LNCaP clone FGC (cell line): ENCODE results near the gene PTGDR.

Experiments
- DNase-seq: peaks from one replicate; pipeline ENCODE4 v3.0.0-alpha.2; 2011; ENCODE audit warnings: low read depth
- H3K4me3 ChIP-seq: 2 replicates; pipeline ENCODE4 v1.5.1; 2011; ENCODE audit warnings: mild to moderate bottlenecking, low read depth, low read length, control low read depth
- TF ChIP-seq, protein P1 (sequence below): IDR thresholded peaks from 2 replicates; pipeline ENCODE4 v1.5.1; 2012; ENCODE audit warnings: mild to moderate bottlenecking; ENCODE audit not compliant: control insufficient read depth, insufficient read depth; ENCODE audit errors: extremely low read depth

Gene PTGDR

DNA sequence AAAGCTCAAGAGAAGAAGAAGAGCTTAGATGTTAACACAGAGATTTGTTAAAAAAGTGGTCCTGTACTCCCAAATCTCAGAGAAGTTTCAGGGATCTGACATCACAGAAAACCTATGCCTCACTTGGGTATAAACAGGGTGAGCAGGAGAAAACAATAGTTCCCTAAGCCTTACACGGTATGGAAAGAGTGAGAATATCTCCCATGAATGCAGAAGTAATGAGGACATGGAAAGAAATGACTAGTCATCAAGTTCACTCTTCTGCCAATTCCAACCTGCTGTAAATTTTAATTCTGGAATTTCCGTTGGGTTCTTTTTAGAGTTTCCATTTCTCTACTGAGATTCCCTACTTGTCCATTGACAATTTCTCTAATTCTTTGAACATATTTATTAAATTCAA, 40.4 kb downstream of the PTGDR start:
- no peak overlapping the region for H3K4me3 ChIP-seq
- no peak for DNase-seq
- TF ChIP-seq, protein P1, sequence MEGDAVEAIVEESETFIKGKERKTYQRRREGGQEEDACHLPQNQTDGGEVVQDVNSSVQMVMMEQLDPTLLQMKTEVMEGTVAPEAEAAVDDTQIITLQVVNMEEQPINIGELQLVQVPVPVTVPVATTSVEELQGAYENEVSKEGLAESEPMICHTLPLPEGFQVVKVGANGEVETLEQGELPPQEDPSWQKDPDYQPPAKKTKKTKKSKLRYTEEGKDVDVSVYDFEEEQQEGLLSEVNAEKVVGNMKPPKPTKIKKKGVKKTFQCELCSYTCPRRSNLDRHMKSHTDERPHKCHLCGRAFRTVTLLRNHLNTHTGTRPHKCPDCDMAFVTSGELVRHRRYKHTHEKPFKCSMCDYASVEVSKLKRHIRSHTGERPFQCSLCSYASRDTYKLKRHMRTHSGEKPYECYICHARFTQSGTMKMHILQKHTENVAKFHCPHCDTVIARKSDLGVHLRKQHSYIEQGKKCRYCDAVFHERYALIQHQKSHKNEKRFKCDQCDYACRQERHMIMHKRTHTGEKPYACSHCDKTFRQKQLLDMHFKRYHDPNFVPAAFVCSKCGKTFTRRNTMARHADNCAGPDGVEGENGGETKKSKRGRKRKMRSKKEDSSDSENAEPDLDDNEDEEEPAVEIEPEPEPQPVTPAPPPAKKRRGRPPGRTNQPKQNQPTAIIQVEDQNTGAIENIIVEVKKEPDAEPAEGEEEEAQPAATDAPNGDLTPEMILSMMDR = no peak

DNA sequence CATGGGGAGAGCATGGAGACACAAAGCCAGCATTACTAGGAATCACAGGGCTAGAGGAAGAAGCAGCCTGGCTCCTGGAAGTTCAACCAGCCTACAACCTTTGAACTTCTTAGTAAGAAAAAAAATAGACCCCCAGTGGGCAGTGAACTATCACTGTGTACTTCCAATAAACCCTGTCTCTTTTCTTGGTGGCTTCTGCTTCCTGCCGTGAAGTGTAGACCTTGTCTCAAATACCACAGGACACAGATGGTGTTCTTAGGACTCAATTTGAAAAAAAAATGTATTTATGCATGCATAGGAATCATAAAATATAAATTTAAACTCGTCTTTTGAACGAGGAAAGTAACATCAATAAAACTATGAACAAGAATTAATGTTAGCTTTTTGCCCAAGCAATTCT, 43.0 kb downstream of the PTGDR start:
- no peak overlapping the region for H3K4me3 ChIP-seq
- TF ChIP-seq, protein P1 = no peak
- DNase-seq = no peak

DNA sequence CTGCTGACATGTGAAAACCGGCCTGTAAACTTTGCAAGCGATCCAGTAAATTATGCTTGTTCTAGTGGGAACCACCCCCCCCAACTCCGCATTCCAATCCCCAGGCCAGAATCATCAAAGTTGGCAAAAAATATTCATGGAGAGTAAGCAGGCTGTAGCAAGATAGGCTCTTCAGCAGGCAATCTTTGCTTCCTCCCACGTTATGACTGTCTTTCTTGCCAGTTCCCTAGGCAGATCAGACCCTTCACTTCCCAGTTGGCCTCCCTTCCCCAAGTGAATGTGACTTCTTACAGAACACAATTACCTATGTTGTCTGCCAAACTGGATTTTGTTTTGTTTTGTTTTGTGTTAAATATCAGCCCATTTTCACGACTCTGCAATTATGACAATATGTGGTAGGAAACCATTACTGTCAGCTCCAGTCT, 45.4 kb downstream of the PTGDR start:
- TF ChIP-seq, protein P1 = no peak
- no peak overlapping the region for H3K4me3 ChIP-seq
- no peak for DNase-seq

DNA sequence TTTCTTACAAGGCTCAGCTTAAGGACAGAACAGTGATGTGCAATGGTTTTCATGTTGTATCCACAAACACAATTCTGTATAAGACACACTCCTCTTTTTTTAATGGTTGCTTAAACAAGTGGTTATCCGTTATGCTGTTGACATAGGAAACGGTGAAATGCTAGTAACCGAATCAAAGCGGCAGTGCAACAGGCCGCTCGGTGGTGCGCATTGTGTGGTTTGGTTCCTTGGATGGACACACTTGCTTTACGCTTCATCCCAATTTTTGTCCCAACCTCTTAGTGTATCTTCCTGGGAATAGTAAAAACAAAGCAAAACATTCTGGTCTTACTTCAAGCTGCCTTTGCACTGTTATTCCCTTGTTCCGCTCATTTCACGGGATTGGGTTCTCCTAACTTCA, 46.0 kb downstream of the PTGDR start:
- H3K4me3 ChIP-seq = no peak overlapping the region
- TF ChIP-seq, protein P1 = no peak
- no peak for DNase-seq

DNA sequence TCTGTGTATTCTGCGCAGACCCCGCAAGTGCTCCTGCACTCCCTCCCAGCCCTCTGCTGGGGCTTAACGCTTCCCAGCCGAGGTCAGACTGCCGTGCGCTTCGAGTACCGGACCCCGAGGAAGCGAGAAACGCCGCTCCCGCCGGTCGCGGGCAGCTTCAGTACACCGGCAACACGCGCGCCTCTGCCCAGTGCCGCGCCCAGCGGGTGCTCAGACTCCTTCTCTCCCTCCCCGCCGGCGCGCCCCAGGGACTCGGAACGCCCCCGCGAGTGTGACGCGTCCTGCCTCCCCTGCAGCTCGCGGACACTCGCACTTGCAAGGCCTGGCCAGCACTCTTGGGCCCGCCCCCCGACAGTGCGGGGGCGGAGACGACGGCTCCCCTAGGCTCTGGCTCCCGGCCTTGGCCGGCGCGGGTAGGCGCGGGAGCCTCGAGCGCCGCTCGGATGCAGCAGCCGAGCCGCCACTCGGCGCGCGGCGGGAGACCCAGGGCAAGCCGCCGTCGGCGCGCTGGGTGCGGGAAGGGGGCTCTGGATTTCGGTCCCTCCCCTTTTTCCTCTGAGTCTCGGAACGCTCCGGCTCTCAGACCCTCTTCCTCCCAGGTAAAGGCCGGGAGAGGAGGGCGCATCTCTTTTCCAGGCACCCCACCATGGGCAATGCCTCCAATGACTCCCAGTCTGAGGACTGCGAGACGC, 46.6 kb downstream of the PTGDR start, which contains the start of gene PTGER2:
PTGER2 (plus strand) TSS at position 410 of the 692 bp plus-strand sequence; CDS start at position 647, 237 bp downstream.
- no peak within 1 kb of the TSS for H3K4me3 ChIP-seq
- DNase-seq = no peak

DNA sequence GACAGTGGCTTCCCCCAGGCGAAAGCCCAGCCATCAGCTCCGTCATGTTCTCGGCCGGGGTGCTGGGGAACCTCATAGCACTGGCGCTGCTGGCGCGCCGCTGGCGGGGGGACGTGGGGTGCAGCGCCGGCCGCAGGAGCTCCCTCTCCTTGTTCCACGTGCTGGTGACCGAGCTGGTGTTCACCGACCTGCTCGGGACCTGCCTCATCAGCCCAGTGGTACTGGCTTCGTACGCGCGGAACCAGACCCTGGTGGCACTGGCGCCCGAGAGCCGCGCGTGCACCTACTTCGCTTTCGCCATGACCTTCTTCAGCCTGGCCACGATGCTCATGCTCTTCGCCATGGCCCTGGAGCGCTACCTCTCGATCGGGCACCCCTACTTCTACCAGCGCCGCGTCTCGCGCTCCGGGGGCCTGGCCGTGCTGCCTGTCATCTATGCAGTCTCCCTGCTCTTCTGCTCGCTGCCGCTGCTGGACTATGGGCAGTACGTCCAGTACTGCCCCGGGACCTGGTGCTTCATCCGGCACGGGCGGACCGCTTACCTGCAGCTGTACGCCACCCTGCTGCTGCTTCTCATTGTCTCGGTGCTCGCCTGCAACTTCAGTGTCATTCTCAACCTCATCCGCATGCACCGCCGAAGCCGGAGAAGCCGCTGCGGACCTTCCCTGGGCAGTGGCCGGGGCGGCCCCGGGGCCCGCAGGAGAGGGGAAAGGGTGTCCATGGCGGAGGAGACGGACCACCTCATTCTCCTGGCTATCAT, 47.3 kb downstream of the PTGDR start:
- no peak overlapping the region for H3K4me3 ChIP-seq
- no peak for DNase-seq
- TF ChIP-seq, protein P1 = no peak

More for the DNA sequence above, 46.6 kb downstream of the PTGDR start, which contains the start of gene PTGER2:
- TF ChIP-seq, protein P1 = no peak
